Ovary (tissue), 3 donors: Measurements from ENCODE around the gene DOK1.

Experiments used
- EP300 ChIP-seq: sonication (generic); formaldehyde crosslinking; IDR thresholded peaks from one replicate; pipeline ENCODE4 v1.6.1; 2017; ENCODE audit warnings: antibody characterized with exemption
- POLR2A ChIP-seq: fragments of 450-650 bp; IDR thresholded peaks from one replicate; pipeline ENCODE4 v1.6.1; 2017; ENCODE audit warnings: antibody characterized with exemption, mild to moderate bottlenecking, moderate library complexity
- TF ChIP-seq, protein P1 (sequence below), 3 donors: fragments of 450-650 bp in 2 of 3; fragments of 200-600 bp in 1 of 3; IDR thresholded peaks; one replicate each; pipeline versions ENCODE4 v1.5.1 to v1.8.0; 2016 to 2022; ENCODE audit warnings: antibody characterized with exemption in 3 of 3, mild to moderate bottlenecking in 1 of 3
- donor health status: DM: no; HTN: no; CAD: no.

DNA sequence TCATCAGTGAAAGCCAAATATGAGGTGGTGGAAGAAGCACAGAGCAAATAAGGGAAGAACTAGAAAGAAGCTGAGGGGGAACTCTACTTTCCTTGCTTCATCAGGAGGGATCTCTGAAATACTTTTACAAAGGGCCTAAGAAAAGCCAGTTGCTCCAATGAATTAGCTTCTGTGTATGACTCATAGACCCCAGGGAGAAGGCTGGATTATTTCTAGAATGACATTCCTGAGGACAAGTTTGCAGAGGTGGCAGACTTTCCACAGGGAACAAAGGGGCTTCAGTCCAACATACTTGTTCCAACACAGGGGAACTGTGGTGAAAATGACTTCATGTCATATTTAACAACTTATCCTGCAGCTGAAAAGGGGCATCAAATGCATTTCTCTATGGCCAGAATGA is 29.0 kb downstream of the DOK1 start:
- TF ChIP-seq, protein P1, sequence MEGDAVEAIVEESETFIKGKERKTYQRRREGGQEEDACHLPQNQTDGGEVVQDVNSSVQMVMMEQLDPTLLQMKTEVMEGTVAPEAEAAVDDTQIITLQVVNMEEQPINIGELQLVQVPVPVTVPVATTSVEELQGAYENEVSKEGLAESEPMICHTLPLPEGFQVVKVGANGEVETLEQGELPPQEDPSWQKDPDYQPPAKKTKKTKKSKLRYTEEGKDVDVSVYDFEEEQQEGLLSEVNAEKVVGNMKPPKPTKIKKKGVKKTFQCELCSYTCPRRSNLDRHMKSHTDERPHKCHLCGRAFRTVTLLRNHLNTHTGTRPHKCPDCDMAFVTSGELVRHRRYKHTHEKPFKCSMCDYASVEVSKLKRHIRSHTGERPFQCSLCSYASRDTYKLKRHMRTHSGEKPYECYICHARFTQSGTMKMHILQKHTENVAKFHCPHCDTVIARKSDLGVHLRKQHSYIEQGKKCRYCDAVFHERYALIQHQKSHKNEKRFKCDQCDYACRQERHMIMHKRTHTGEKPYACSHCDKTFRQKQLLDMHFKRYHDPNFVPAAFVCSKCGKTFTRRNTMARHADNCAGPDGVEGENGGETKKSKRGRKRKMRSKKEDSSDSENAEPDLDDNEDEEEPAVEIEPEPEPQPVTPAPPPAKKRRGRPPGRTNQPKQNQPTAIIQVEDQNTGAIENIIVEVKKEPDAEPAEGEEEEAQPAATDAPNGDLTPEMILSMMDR (IDR thresholded peaks at IDR 0.05) = no peak
- TF ChIP-seq EP300 (no peak), POLR2A (no peak)
